ENCODE results near the gene HEATR5A. TPM values are rescaled to one million over a fixed set of nuclear protein-coding genes. Genes with fewer than 3 reads are reported as not detected.

Gene HEATR5A
- total and polyA plus RNA-seq, 2 of the 13 experiments (the other 11 are each of a cell fraction or from before 2014, with no cell fraction given) = 36.4 to 105 TPM

GRCh38 chr14:31420319-31421111, at the start of gene HEATR5A (continued):
- TF ChIP-seq CBX2 (IDR thresholded peaks at IDR 0.05; ENCODE audit: low read depth, low read length) (no peak), CBX2 (CRISPR knock-in tag; IDR thresholded peaks at IDR 0.05; ENCODE audit: low read depth) (no peak; the same call in 1 of the 2 replicates), ZNF17 (CRISPR knock-in tag; IDR thresholded peaks at IDR 0.05) (no peak), HOXA7 (CRISPR knock-in tag; IDR thresholded peaks at IDR 0.05) (peak; percentile 83; the same call in 1 of the 2 replicates), PHF8 (CRISPR knock-in tag; IDR thresholded peaks at IDR 0.05) (peak; percentile 100), ZBTB10 (CRISPR knock-in tag; IDR thresholded peaks at IDR 0.05; ENCODE audit: borderline replicate concordance) (0 out of 2 replicates have a peak, but pooled peaks have one; percentile 67), JUND (CRISPR knock-in tag; IDR thresholded peaks at IDR 0.05) (peak; percentile 89), ATF7 (IDR thresholded peaks at IDR 0.05) (no peak), ATF7 (CRISPR knock-in tag; IDR thresholded peaks at IDR 0.05) (peak; percentile 95), ZNF576 (CRISPR knock-in tag; IDR thresholded peaks at IDR 0.05) (peak; percentile 100), DRAP1 (CRISPR knock-in tag; IDR thresholded peaks at IDR 0.05) (peak; percentile 100), ZNF772 (CRISPR knock-in tag; IDR thresholded peaks at IDR 0.05) (peak; percentile 98), ZNF597 (CRISPR knock-in tag; IDR thresholded peaks at IDR 0.05) (peak; percentile 92), HMGXB3 (CRISPR knock-in tag; IDR thresholded peaks at IDR 0.05; ENCODE audit: borderline replicate concordance) (peak; percentile 94), ZNF33A (CRISPR knock-in tag; IDR thresholded peaks at IDR 0.05; ENCODE audit: borderline replicate concordance) (peak; percentile 100), FOSL1 (CRISPR knock-in tag; IDR thresholded peaks at IDR 0.05; ENCODE audit: borderline replicate concordance) (peak; percentile 39; the same call in 1 of the 2 replicates), CHD2 (IDR thresholded peaks at IDR 0.05; ENCODE audit: low read depth, low read length) (peak; percentile 77), ELF1 (CRISPR knock-in tag; IDR thresholded peaks at IDR 0.05) (peak; percentile 79), MAF1 (CRISPR knock-in tag; IDR thresholded peaks at IDR 0.05; ENCODE audit: borderline replicate concordance) (peak; percentile 97; the same call in 1 of the 2 replicates), RFX5 (IDR thresholded peaks at IDR 0.05; ENCODE audit: low read depth, low read length) (peak; percentile 73; the same call in 1 of the 2 replicates)
